ENCODE data around the gene DPYSL4. TPM values are rescaled to one million over a fixed set of nuclear protein-coding genes. Genes with fewer than 3 reads are reported as not detected.

The DPYSL4 gene
- total RNA-seq, 1 donor from 2014 or later = 26.1 TPM

- TF ChIP-seq EZH2 (IDR thresholded peaks at IDR 0.05; ENCODE audit: insufficient read depth, low read length) = no peak
- TF ChIP-seq CTCF (IDR thresholded peaks at IDR 0.05; ENCODE audit: insufficient read depth, low read depth, low read length) = no peak
- no peaks in the 10 kb centered on the region for H3K27me3 ChIP-seq (ENCODE audit: insufficient read depth, low read length)
- no peak for FAIRE-seq
- no peak overlapping the region for H2AFZ ChIP-seq (ENCODE audit: low read depth, low read length)
- H3K4me3 Mint-ChIP-seq (ENCODE audit: unreplicated experiment) = no peak overlapping the region
- no peak for DNase-seq (ENCODE audit: low read depth)
- no peaks in the 10 kb centered on the region for H4K20me1 ChIP-seq (ENCODE audit: insufficient read depth, low read length)
- no peaks in the 10 kb centered on the region for H3K79me2 ChIP-seq (ENCODE audit: insufficient read depth, low read length)
- no peak overlapping the region for H3K9ac ChIP-seq (ENCODE audit: low read length)
- peaks cover 16% of the 10 kb centered on the region for H3K36me3 Mint-ChIP-seq (ENCODE audit: low read depth, unreplicated experiment)
- no peaks in the 10 kb centered on the region for H3K36me3 ChIP-seq (ENCODE audit: insufficient read depth, low read length)
- H3K9me3 ChIP-seq (ENCODE audit: insufficient read depth, low read depth, low read length) = no peaks in the 10 kb centered on the region
- peak overlapping the region; percentile 34 for H3K27ac Mint-ChIP-seq (ENCODE audit: unreplicated experiment)
- no peak overlapping the region for H3K27ac ChIP-seq (ENCODE audit: low read depth, low read length)
- no peak overlapping the region for H3K4me3 ChIP-seq (ENCODE audit: insufficient read depth, low read depth, low read length)
- H3K4me1 ChIP-seq (ENCODE audit: insufficient read depth, low read length) = no peaks in the 10 kb centered on the region
- H3K27me3 Mint-ChIP-seq (ENCODE audit: low read depth, unreplicated experiment) = peaks cover 10% of the 10 kb centered on the region
- peaks cover 9% of the 10 kb centered on the region for H3K4me1 Mint-ChIP-seq (ENCODE audit: low read depth, unreplicated experiment)
- H3K9me3 Mint-ChIP-seq (ENCODE audit: unreplicated experiment) = no peaks in the 10 kb centered on the region
- no peak overlapping the region for H3K4me2 ChIP-seq (ENCODE audit: low read length)
Observed at GRCh38 chr10:132241496-132241895, 54.7 kb downstream of the DPYSL4 start.

GRCh38 chr10:132242103-132242840 is 55.5 kb downstream of the DPYSL4 start:
- H3K4me2 ChIP-seq (ENCODE audit: low read length) = no peak overlapping the region
- H3K79me2 ChIP-seq (ENCODE audit: insufficient read depth, low read length) = no peaks in the 10 kb centered on the region
- no peaks in the 10 kb centered on the region for H3K9me3 Mint-ChIP-seq (ENCODE audit: unreplicated experiment)
- H3K9me3 ChIP-seq (ENCODE audit: insufficient read depth, low read depth, low read length) = no peaks in the 10 kb centered on the region
- no peak overlapping the region for H3K27ac ChIP-seq (ENCODE audit: low read depth, low read length)
- no peak for FAIRE-seq
- H3K27ac Mint-ChIP-seq (ENCODE audit: unreplicated experiment) = no peak overlapping the region
- H3K4me1 ChIP-seq (ENCODE audit: insufficient read depth, low read length) = no peaks in the 10 kb centered on the region
- peaks cover 16% of the 10 kb centered on the region for H3K36me3 Mint-ChIP-seq (ENCODE audit: low read depth, unreplicated experiment)
- no peak overlapping the region for H3K4me3 Mint-ChIP-seq (ENCODE audit: unreplicated experiment)
- H3K36me3 ChIP-seq (ENCODE audit: insufficient read depth, low read length) = no peaks in the 10 kb centered on the region
- no peaks in the 10 kb centered on the region for H4K20me1 ChIP-seq (ENCODE audit: insufficient read depth, low read length)
- DNase-seq (ENCODE audit: low read depth) = no peak
- peaks cover 9% of the 10 kb centered on the region for H3K4me1 Mint-ChIP-seq (ENCODE audit: low read depth, unreplicated experiment)
- H3K27me3 ChIP-seq (ENCODE audit: insufficient read depth, low read length) = no peaks in the 10 kb centered on the region
- no peak overlapping the region for H2AFZ ChIP-seq (ENCODE audit: low read depth, low read length)
- H3K4me3 ChIP-seq (ENCODE audit: insufficient read depth, low read depth, low read length) = no peak overlapping the region
- H3K27me3 Mint-ChIP-seq (ENCODE audit: low read depth, unreplicated experiment) = peaks cover 14% of the 10 kb centered on the region
- no peak overlapping the region for H3K9ac ChIP-seq (ENCODE audit: low read length)
- TF ChIP-seq EZH2 (IDR thresholded peaks at IDR 0.05; ENCODE audit: insufficient read depth, low read length) (no peak), CTCF (IDR thresholded peaks at IDR 0.05; ENCODE audit: insufficient read depth, low read depth, low read length) (no peak)

- Mint-ChIP-seq H3K27me3 (ENCODE audit: low read depth, unreplicated experiment) (peaks cover 14% of the 10 kb centered on the region), H3K36me3 (ENCODE audit: low read depth, unreplicated experiment) (peaks cover 16% of the 10 kb centered on the region), H3K27ac (ENCODE audit: unreplicated experiment) (no peak overlapping the region), H3K4me1 (ENCODE audit: low read depth, unreplicated experiment) (peaks cover 9% of the 10 kb centered on the region), H3K4me3 (ENCODE audit: unreplicated experiment) (no peak overlapping the region), H3K9me3 (ENCODE audit: unreplicated experiment) (no peaks in the 10 kb centered on the region)
- no peaks in the 10 kb centered on the region for H3K4me1 ChIP-seq (ENCODE audit: insufficient read depth, low read length)
- no peaks in the 10 kb centered on the region for H3K27me3 ChIP-seq (ENCODE audit: insufficient read depth, low read length)
- no peak for TF ChIP-seq CTCF (IDR thresholded peaks at IDR 0.05; ENCODE audit: insufficient read depth, low read depth, low read length)
- TF ChIP-seq EZH2 (IDR thresholded peaks at IDR 0.05; ENCODE audit: insufficient read depth, low read length) = no peak
- DNase-seq (ENCODE audit: low read depth) = no peak
- no peaks in the 10 kb centered on the region for H3K79me2 ChIP-seq (ENCODE audit: insufficient read depth, low read length)
- H3K4me2 ChIP-seq (ENCODE audit: low read length) = no peak overlapping the region
- H3K36me3 ChIP-seq (ENCODE audit: insufficient read depth, low read length) = no peaks in the 10 kb centered on the region
- no peak overlapping the region for H3K4me3 ChIP-seq (ENCODE audit: insufficient read depth, low read depth, low read length)
- H4K20me1 ChIP-seq (ENCODE audit: insufficient read depth, low read length) = no peaks in the 10 kb centered on the region
- no peaks in the 10 kb centered on the region for H3K9me3 ChIP-seq (ENCODE audit: insufficient read depth, low read depth, low read length)
- H3K9ac ChIP-seq (ENCODE audit: low read length) = no peak overlapping the region
- H2AFZ ChIP-seq (ENCODE audit: low read depth, low read length) = no peak overlapping the region
- FAIRE-seq = no peak
- H3K27ac ChIP-seq (ENCODE audit: low read depth, low read length) = no peak overlapping the region
Observed at GRCh38 chr10:132243141-132243540, 56.4 kb downstream of the DPYSL4 start.

Data from astrocyte (in vitro differentiated cells and primary cell).